WTC11 (cell line): Measurements from ENCODE around the gene SNRNP70. TPM values are rescaled to one million over a fixed set of nuclear protein-coding genes. Genes with fewer than 3 reads are reported as not detected.
A peak's percentile ranks its signal among the peaks of the same experiment; 100 is the strongest.

Source experiments
- ARID4B ChIP-seq: sonication (generic); formaldehyde crosslinking; IDR thresholded peaks from 2 replicates; pipeline ENCODE4 v1.8.0; 2023; ENCODE audit warnings: missing genetic modification reagents, mild to moderate bottlenecking, borderline replicate concordance
- CBFB ChIP-seq: sonication (generic); formaldehyde crosslinking; IDR thresholded peaks from 2 replicates; pipeline ENCODE4 v1.8.1; 2022; ENCODE audit warnings: mild to moderate bottlenecking, low read depth, missing genetic modification reagents
- CREB1 ChIP-seq: sonication (generic); formaldehyde crosslinking; IDR thresholded peaks from 2 replicates; pipeline ENCODE4 v1.8.0; 2023; ENCODE audit warnings: mild to moderate bottlenecking, missing genetic modification reagents
- ELF4 ChIP-seq: sonication (generic); formaldehyde crosslinking; IDR thresholded peaks from 2 replicates; pipeline ENCODE4 v1.8.1; 2022; ENCODE audit warnings: low read depth, mild to moderate bottlenecking, moderate library complexity, missing genetic modification reagents
- FOXJ3 ChIP-seq: sonication (generic); formaldehyde crosslinking; IDR thresholded peaks from 2 replicates; pipeline ENCODE4 v1.9.0; 2021; ENCODE audit warnings: missing genetic modification reagents, mild to moderate bottlenecking, borderline replicate concordance
- GABPB1 ChIP-seq: sonication (generic); formaldehyde crosslinking; IDR thresholded peaks from 2 replicates; pipeline ENCODE4 v1.8.1; 2023; ENCODE audit warnings: mild to moderate bottlenecking, missing genetic modification reagents
- NFYB ChIP-seq: sonication (generic); formaldehyde crosslinking; conservative IDR thresholded peaks from 2 replicates; pipeline ENCODE4 v1.8.0; 2022; ENCODE audit warnings: low read depth, missing genetic modification reagents
- NR2C2 ChIP-seq: sonication (generic); formaldehyde crosslinking; IDR thresholded peaks from 2 replicates; pipeline ENCODE4 v1.8.0; 2022; ENCODE audit warnings: mild to moderate bottlenecking, missing genetic modification reagents
- RELA ChIP-seq: sonication (generic); formaldehyde crosslinking; IDR thresholded peaks from 2 replicates; pipeline ENCODE4 v1.8.1; 2022; ENCODE audit warnings: missing genetic modification reagents, mild to moderate bottlenecking, borderline replicate concordance
- RORB ChIP-seq: fragments of 250-450 bp; sonication (Bioruptor Pico); IDR thresholded peaks from 2 replicates; pipeline ENCODE4 v1.9.0; 2021; ENCODE audit warnings: mild to moderate bottlenecking
- SMAD4 ChIP-seq: sonication (generic); formaldehyde crosslinking; IDR thresholded peaks from 2 replicates; pipeline ENCODE4 v1.8.0; 2022; ENCODE audit warnings: mild to moderate bottlenecking, missing genetic modification reagents
- SP1 ChIP-seq: sonication (generic); formaldehyde crosslinking; conservative IDR thresholded peaks from 2 replicates; pipeline ENCODE4 v1.8.1; 2022; ENCODE audit warnings: missing genetic modification reagents
- STAT6 ChIP-seq: sonication (generic); formaldehyde crosslinking; conservative IDR thresholded peaks from 2 replicates; pipeline ENCODE4 v1.8.1; 2023; ENCODE audit warnings: mild to moderate bottlenecking, low read depth, missing genetic modification reagents, moderate library complexity
- TCF7 ChIP-seq: sonication (generic); formaldehyde crosslinking; IDR thresholded peaks from 2 replicates; pipeline ENCODE4 v1.8.0; 2022; ENCODE audit warnings: mild to moderate bottlenecking, low read depth, missing genetic modification reagents, moderate library complexity
- TEAD4 ChIP-seq: sonication (generic); formaldehyde crosslinking; IDR thresholded peaks from 2 replicates; pipeline ENCODE4 v1.8.0; 2022; ENCODE audit warnings: mild to moderate bottlenecking, missing genetic modification reagents
- TP53 ChIP-seq: sonication (generic); formaldehyde crosslinking; IDR thresholded peaks from 2 replicates; pipeline ENCODE4 v1.8.1; 2023; ENCODE audit warnings: mild to moderate bottlenecking, missing genetic modification reagents
- ZBTB21 ChIP-seq: sonication (generic); formaldehyde crosslinking; IDR thresholded peaks from 2 replicates; pipeline ENCODE4 v1.8.1; 2023; ENCODE audit warnings: mild to moderate bottlenecking, missing genetic modification reagents, borderline replicate concordance
- ZBTB43 ChIP-seq: sonication (generic); formaldehyde crosslinking; IDR thresholded peaks from 2 replicates; pipeline ENCODE4 v1.8.1; 2023; ENCODE audit warnings: mild to moderate bottlenecking, missing genetic modification reagents
- ZNF232 ChIP-seq: sonication (generic); formaldehyde crosslinking; IDR thresholded peaks from 2 replicates; pipeline ENCODE4 v1.8.0; 2022; ENCODE audit warnings: mild to moderate bottlenecking, missing genetic modification reagents
- ZNF317 ChIP-seq: sonication (generic); formaldehyde crosslinking; IDR thresholded peaks from 2 replicates; pipeline ENCODE4 v1.8.1; 2023; ENCODE audit warnings: low read depth, mild to moderate bottlenecking, moderate library complexity, missing genetic modification reagents, borderline replicate concordance
- total RNA-seq: library from RNA; stranded (reverse); gene quantifications from 3 replicates; pipeline ENCODE4 v1.2.3, GENCODE V29; 2021
- TF ChIP-seq, protein P1 (sequence below): sonication (generic); formaldehyde crosslinking; IDR thresholded peaks from 2 replicates; pipeline ENCODE4 v1.8.1; 2022; ENCODE audit warnings: missing genetic modification reagents, borderline replicate concordance
- TF ChIP-seq, protein P2 (sequence below): sonication (generic); formaldehyde crosslinking; IDR thresholded peaks from 2 replicates; pipeline ENCODE4 v1.8.0; 2023; ENCODE audit warnings: missing genetic modification reagents
- TF ChIP-seq, protein P3 (sequence below): fragments of 200-600 bp; IDR thresholded peaks from 2 replicates; pipeline ENCODE4 v1.8.0; 2022; ENCODE audit warnings: antibody characterized with exemption
- TF ChIP-seq, protein P4 (sequence below): sonication (generic); formaldehyde crosslinking; IDR thresholded peaks from 2 replicates; pipeline ENCODE4 v1.8.1; 2022; ENCODE audit warnings: low read depth, mild to moderate bottlenecking, moderate library complexity, missing genetic modification reagents, borderline replicate concordance

SNRNP70 gene
- total RNA-seq, 1 experiment from 2014 or later = 266 TPM

- TF ChIP-seq TP53 (CRISPR knock-in tag) = no peak
- 0 out of 2 replicates have a peak, but pooled peaks have one; percentile 17 for TF ChIP-seq ZNF317 (CRISPR knock-in tag)
- TF ChIP-seq ELF4 (CRISPR knock-in tag) = 0 out of 2 replicates have a peak, but pooled peaks have one; percentile 36
- TF ChIP-seq, protein P1, sequence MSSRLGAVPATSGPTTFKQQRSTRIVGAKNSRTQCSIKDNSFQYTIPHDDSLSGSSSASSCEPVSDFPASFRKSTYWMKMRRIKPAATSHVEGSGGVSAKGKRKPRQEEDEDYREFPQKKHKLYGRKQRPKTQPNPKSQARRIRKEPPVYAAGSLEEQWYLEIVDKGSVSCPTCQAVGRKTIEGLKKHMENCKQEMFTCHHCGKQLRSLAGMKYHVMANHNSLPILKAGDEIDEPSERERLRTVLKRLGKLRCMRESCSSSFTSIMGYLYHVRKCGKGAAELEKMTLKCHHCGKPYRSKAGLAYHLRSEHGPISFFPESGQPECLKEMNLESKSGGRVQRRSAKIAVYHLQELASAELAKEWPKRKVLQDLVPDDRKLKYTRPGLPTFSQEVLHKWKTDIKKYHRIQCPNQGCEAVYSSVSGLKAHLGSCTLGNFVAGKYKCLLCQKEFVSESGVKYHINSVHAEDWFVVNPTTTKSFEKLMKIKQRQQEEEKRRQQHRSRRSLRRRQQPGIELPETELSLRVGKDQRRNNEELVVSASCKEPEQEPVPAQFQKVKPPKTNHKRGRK (CRISPR knock-in tag) = no peak
- no peak; the same call in 1 of the 2 replicates for TF ChIP-seq CBFB (CRISPR knock-in tag)
- TF ChIP-seq ZBTB43 (CRISPR knock-in tag) = peak; percentile 80; the same call in 1 of the 2 replicates
- TF ChIP-seq TCF7 (CRISPR knock-in tag) = peak; percentile 89
- TF ChIP-seq GABPB1 (CRISPR knock-in tag) = peak; percentile 48; the same call in 1 of the 2 replicates
- TF ChIP-seq SMAD4 (CRISPR knock-in tag) = no peak
- TF ChIP-seq ZBTB21 (CRISPR knock-in tag) = no peak
- TF ChIP-seq RORB (CRISPR knock-in tag) = no peak
- no peak for TF ChIP-seq TEAD4 (CRISPR knock-in tag)
- peak; percentile 48; the same call in 1 of the 2 replicates for TF ChIP-seq SP1
- peak; percentile 76; the same call in 1 of the 2 replicates for TF ChIP-seq ARID4B
- 0 out of 2 replicates have a peak, but pooled peaks have one; percentile 56 for TF ChIP-seq ZNF232
- no peak for TF ChIP-seq STAT6 (CRISPR knock-in tag)
- TF ChIP-seq NFYB = no peak; the same call in 1 of the 2 replicates
- no peak for TF ChIP-seq FOXJ3
- TF ChIP-seq, protein P2, sequence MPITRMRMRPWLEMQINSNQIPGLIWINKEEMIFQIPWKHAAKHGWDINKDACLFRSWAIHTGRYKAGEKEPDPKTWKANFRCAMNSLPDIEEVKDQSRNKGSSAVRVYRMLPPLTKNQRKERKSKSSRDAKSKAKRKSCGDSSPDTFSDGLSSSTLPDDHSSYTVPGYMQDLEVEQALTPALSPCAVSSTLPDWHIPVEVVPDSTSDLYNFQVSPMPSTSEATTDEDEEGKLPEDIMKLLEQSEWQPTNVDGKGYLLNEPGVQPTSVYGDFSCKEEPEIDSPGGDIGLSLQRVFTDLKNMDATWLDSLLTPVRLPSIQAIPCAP (CRISPR knock-in tag) = peak; percentile 43; the same call in 1 of the 2 replicates
- TF ChIP-seq, protein P3, sequence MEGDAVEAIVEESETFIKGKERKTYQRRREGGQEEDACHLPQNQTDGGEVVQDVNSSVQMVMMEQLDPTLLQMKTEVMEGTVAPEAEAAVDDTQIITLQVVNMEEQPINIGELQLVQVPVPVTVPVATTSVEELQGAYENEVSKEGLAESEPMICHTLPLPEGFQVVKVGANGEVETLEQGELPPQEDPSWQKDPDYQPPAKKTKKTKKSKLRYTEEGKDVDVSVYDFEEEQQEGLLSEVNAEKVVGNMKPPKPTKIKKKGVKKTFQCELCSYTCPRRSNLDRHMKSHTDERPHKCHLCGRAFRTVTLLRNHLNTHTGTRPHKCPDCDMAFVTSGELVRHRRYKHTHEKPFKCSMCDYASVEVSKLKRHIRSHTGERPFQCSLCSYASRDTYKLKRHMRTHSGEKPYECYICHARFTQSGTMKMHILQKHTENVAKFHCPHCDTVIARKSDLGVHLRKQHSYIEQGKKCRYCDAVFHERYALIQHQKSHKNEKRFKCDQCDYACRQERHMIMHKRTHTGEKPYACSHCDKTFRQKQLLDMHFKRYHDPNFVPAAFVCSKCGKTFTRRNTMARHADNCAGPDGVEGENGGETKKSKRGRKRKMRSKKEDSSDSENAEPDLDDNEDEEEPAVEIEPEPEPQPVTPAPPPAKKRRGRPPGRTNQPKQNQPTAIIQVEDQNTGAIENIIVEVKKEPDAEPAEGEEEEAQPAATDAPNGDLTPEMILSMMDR = no peak
- TF ChIP-seq, protein P4, sequence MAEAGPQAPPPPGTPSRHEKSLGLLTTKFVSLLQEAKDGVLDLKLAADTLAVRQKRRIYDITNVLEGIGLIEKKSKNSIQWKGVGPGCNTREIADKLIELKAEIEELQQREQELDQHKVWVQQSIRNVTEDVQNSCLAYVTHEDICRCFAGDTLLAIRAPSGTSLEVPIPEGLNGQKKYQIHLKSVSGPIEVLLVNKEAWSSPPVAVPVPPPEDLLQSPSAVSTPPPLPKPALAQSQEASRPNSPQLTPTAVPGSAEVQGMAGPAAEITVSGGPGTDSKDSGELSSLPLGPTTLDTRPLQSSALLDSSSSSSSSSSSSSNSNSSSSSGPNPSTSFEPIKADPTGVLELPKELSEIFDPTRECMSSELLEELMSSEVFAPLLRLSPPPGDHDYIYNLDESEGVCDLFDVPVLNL (CRISPR knock-in tag) = 0 out of 2 replicates have a peak, but pooled peaks have one; percentile 68
- no peak for TF ChIP-seq RELA (CRISPR knock-in tag)
- TF ChIP-seq NR2C2 (CRISPR knock-in tag) = no peak
- no peak for TF ChIP-seq CREB1 (CRISPR knock-in tag)
Measured at GRCh38 chr19:49119411-49120324, 34.4 kb downstream of the SNRNP70 start, which contains the start of gene PPFIA3 (continued).
